ENCODE data around the gene IPPK.

DNA sequence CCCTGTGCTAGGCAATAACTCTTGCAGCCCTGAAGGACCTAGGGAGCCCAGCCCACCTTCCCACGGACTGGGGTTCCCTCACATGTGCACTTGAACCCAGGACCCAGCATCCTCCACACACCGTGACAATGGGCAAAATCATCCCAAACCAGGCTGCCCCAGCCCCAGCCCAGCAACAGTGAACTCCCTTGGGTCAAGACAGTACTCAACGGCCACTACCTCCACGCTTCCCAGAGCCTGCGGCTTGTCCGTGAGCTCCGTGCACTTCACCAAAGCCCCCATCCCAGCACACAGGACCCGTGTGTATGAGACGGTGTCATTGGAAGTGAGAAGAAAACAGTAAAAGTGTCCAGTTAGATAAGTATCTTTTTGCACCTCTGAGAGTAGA is 55.8 kb downstream of the IPPK start:
- no peak for TF ChIP-seq POLR2A (IDR thresholded peaks at IDR 0.05; ENCODE audit: low read depth, low read length)
- no peak for TF ChIP-seq SMC3 (IDR thresholded peaks at IDR 0.05; ENCODE audit: low read depth, low read length)
- TF ChIP-seq CTCF (conservative IDR thresholded peaks at IDR 0.05; ENCODE audit: low read depth, low read length): no peak
- TF ChIP-seq CEBPB (IDR thresholded peaks at IDR 0.05; ENCODE audit: low read depth, low read length): no peak
- TF ChIP-seq BHLHE40 (IDR thresholded peaks at IDR 0.05; ENCODE audit: low read depth, low read length): no peak
- TF ChIP-seq RCOR1 (IDR thresholded peaks at IDR 0.05; ENCODE audit: insufficient replicate concordance, low read length): no peak
